IPS-15b (cell line): Measurements from ENCODE around the gene FGB.

ENCODE experiments used
- H3K27me3 ChIP-seq: one replicate; pipeline ENCODE4 v1.6.1; 2013; ENCODE audit warnings: low read length; ENCODE audit not compliant: control insufficient read depth, insufficient read depth
- H3K36me3 ChIP-seq: one replicate; pipeline ENCODE4 v1.6.1; 2013; ENCODE audit warnings: low read length; ENCODE audit not compliant: control insufficient read depth, insufficient read depth
- H3K4me1 ChIP-seq: one replicate; pipeline ENCODE4 v1.6.1; 2013; ENCODE audit warnings: mild to moderate bottlenecking, low read length; ENCODE audit not compliant: control insufficient read depth, insufficient read depth
- H3K4me3 ChIP-seq: one replicate; pipeline ENCODE4 v1.5.1; 2013; ENCODE audit warnings: low read depth, low read length
- H3K9ac ChIP-seq: one replicate; pipeline ENCODE4 v1.6.1; 2013; ENCODE audit warnings: low read depth, mild to moderate bottlenecking, low read length
- H3K9me3 ChIP-seq: one replicate; pipeline ENCODE4 v1.6.1; 2013; ENCODE audit warnings: mild to moderate bottlenecking, low read length; ENCODE audit not compliant: control insufficient read depth, insufficient read depth

FGB gene

GRCh38 chr4:154545689-154546088 is 17.1 kb upstream of the FGB start:
- Histone ChIP-seq H3K4me1 (peaks cover 4% of the 10 kb centered on the region), H3K9ac (no peak overlapping the region), H3K27me3 (no peaks in the 10 kb centered on the region), H3K36me3 (peaks cover 9% of the 10 kb centered on the region), H3K9me3 (no peaks in the 10 kb centered on the region), H3K4me3 (no peak overlapping the region)

GRCh38 chr4:154549894-154550790 is 12.7 kb upstream of the FGB start, which contains the start of gene PLRG1:
Gene PLRG1, minus strand, starts transcription at chr4:154550400. Its CDS starts 92 bp downstream, at chr4:154550308.
- Histone ChIP-seq H3K4me1 (peaks cover 4% of the 10 kb centered on the region), H3K4me3 (peak within 1 kb of the TSS; percentile 95), H3K27me3 (no peaks in the 10 kb centered on the region), H3K9me3 (no peaks in the 10 kb centered on the region), H3K9ac (peak within 1 kb of the TSS; percentile 79), H3K36me3 (peaks cover 5% of the 10 kb centered on the region)

- Histone ChIP-seq H3K4me3 (no peak overlapping the region), H3K9me3 (no peaks in the 10 kb centered on the region), H3K4me1 (peaks cover 4% of the 10 kb centered on the region), H3K9ac (no peak overlapping the region), H3K36me3 (no peaks in the 10 kb centered on the region), H3K27me3 (no peaks in the 10 kb centered on the region)
Observed at GRCh38 chr4:154551872-154552686, 10.7 kb upstream of the FGB start.

GRCh38 chr4:154559141-154559493 is 3.7 kb upstream of the FGB start:
- Histone ChIP-seq H3K9me3 (no peaks in the 10 kb centered on the region), H3K4me3 (no peak overlapping the region), H3K9ac (no peak overlapping the region), H3K36me3 (no peaks in the 10 kb centered on the region), H3K4me1 (no peaks in the 10 kb centered on the region), H3K27me3 (no peaks in the 10 kb centered on the region)

GRCh38 chr4:154559494-154560418 is 3.1 kb upstream of the FGB start:
- H3K36me3 ChIP-seq: no peaks in the 10 kb centered on the region
- H3K4me1 ChIP-seq: no peaks in the 10 kb centered on the region
- H3K4me3 ChIP-seq: no peak overlapping the region
- H3K9ac ChIP-seq: no peak overlapping the region
- no peaks in the 10 kb centered on the region for H3K9me3 ChIP-seq
- no peaks in the 10 kb centered on the region for H3K27me3 ChIP-seq

GRCh38 chr4:154560419-154560801 is 2.4 kb upstream of the FGB start:
- H3K27me3 ChIP-seq: no peaks in the 10 kb centered on the region
- H3K4me3 ChIP-seq: no peak overlapping the region
- no peaks in the 10 kb centered on the region for H3K36me3 ChIP-seq
- H3K9me3 ChIP-seq: no peaks in the 10 kb centered on the region
- H3K4me1 ChIP-seq: no peaks in the 10 kb centered on the region
- no peak overlapping the region for H3K9ac ChIP-seq

GRCh38 chr4:154560824-154561231 is 2.0 kb upstream of the FGB start:
- H3K4me3 ChIP-seq: no peak overlapping the region
- no peak overlapping the region for H3K9ac ChIP-seq
- no peaks in the 10 kb centered on the region for H3K27me3 ChIP-seq
- no peaks in the 10 kb centered on the region for H3K9me3 ChIP-seq
- H3K4me1 ChIP-seq: no peaks in the 10 kb centered on the region
- no peaks in the 10 kb centered on the region for H3K36me3 ChIP-seq

GRCh38 chr4:154564311-154564710 is 1.5 kb downstream of the FGB start:
- Histone ChIP-seq H3K9me3 (no peaks in the 10 kb centered on the region), H3K36me3 (no peaks in the 10 kb centered on the region), H3K4me3 (no peak overlapping the region), H3K4me1 (no peaks in the 10 kb centered on the region), H3K27me3 (no peaks in the 10 kb centered on the region), H3K9ac (no peak overlapping the region)

GRCh38 chr4:154565704-154566103 is 2.9 kb downstream of the FGB start:
- Histone ChIP-seq H3K4me1 (no peaks in the 10 kb centered on the region), H3K4me3 (no peak overlapping the region)

GRCh38 chr4:154566639-154567204 is 3.9 kb downstream of the FGB start:
- H3K4me3 ChIP-seq: no peak overlapping the region
- H3K4me1 ChIP-seq: no peaks in the 10 kb centered on the region
- H3K27me3 ChIP-seq: no peaks in the 10 kb centered on the region
- no peaks in the 10 kb centered on the region for H3K9me3 ChIP-seq
- H3K9ac ChIP-seq: no peak overlapping the region
- no peaks in the 10 kb centered on the region for H3K36me3 ChIP-seq

More at GRCh38 chr4:154565704-154566103, 2.9 kb downstream of the FGB start:
- Histone ChIP-seq H3K9me3 (no peaks in the 10 kb centered on the region), H3K27me3 (no peaks in the 10 kb centered on the region), H3K9ac (no peak overlapping the region), H3K36me3 (no peaks in the 10 kb centered on the region)

GRCh38 chr4:154569028-154569427 is 6.2 kb downstream of the FGB start:
- H3K4me3 ChIP-seq: no peak overlapping the region
- no peaks in the 10 kb centered on the region for H3K36me3 ChIP-seq
- H3K9ac ChIP-seq: no peak overlapping the region
- no peaks in the 10 kb centered on the region for H3K9me3 ChIP-seq
- no peaks in the 10 kb centered on the region for H3K4me1 ChIP-seq
- H3K27me3 ChIP-seq: no peaks in the 10 kb centered on the region
